ENCODE results near the gene TRPV3. TPM values are rescaled to one million over a fixed set of nuclear protein-coding genes. Genes with fewer than 3 reads are reported as not detected.

TRPV3 gene
- total RNA-seq, 1 experiment from 2014 or later = 1.4 TPM

- Histone ChIP-seq H4K20me1 (ENCODE audit: insufficient read depth) (no peaks in the 10 kb centered on the region), H3K9me3 (ENCODE audit: control insufficient read depth in 1 of 2, insufficient read depth in 1 of 2, low read depth in 1 of 2, low read length in 2 of 2) (no peaks in the 10 kb centered on the region), H3K36me3 (ENCODE audit: control insufficient read depth in 1 of 2, insufficient read depth in 2 of 2, low read length in 2 of 2) (no peaks in the 10 kb centered on the region), H3K4me2 (ENCODE audit: low read length) (no peak overlapping the region), H3K9me2 (ENCODE audit: insufficient read depth) (no peaks in the 10 kb centered on the region), H3K27ac (ENCODE audit: low read depth, low read length) (no peak overlapping the region), H3K27me3 (ENCODE audit: insufficient read depth, low read length) (no peaks in the 10 kb centered on the region), H3K4me3 (replicated peaks in 1 of 2; ENCODE audit: low read depth in 1 of 2, low read length in 2 of 2) (no peak overlapping the region), H3K79me2 (ENCODE audit: insufficient read depth, low read length) (no peaks in the 10 kb centered on the region), H3K9ac (ENCODE audit: low read length) (no peak overlapping the region), H2AFZ (ENCODE audit: low read depth, low read length, poor library complexity, severe bottlenecking) (no peak overlapping the region), H3K4me1 (ENCODE audit: control insufficient read depth in 1 of 2, insufficient read depth in 2 of 2, low read length in 2 of 2) (peaks cover 0 to 3% of the 10 kb centered on the region in 2 experiments; a peak in 1 of 4 replicates)
- intact Hi-C loops (cut with micrococcal nuclease) = no loop called here
- ChIA-PET RAD21 (ENCODE audit: low non-redundant PET in 1 of 2, low total read pairs in 2 of 2, uncharacterized antibody in 2 of 2, unreplicated experiment in 2 of 2) (no interaction called here), CTCF (interaction anchor here (0.6 kb wide), 1 partner anchor 276 kb away, joined by 3 read pairs; no protein-coding TSS in a partner anchor), POLR2A (no interaction called here)
- BruUV-seq (replicated peaks) = no TSS peak
- no peak for DNase-seq (ENCODE audit: low read depth, low spot score)
- no peak for ATAC-seq
- TF ChIP-seq ELF1 (IDR thresholded peaks at IDR 0.05; ENCODE audit: borderline replicate concordance, low read depth) = no peak
- no peak for TF ChIP-seq POLR2A (IDR thresholded peaks at IDR 0.05; ENCODE audit: borderline replicate concordance, extremely low read depth, insufficient read depth, insufficient read length)
Observed at GRCh38 chr17:3546521-3546920, 11.1 kb downstream of the TRPV3 start.

GRCh38 chr17:3545151-3545550 lies 12.5 kb downstream of the TRPV3 start:
- ATAC-seq = no peak
- Histone ChIP-seq H4K20me1 (ENCODE audit: insufficient read depth) (no peaks in the 10 kb centered on the region), H3K9ac (ENCODE audit: low read length) (no peak overlapping the region), H3K9me2 (ENCODE audit: insufficient read depth) (no peaks in the 10 kb centered on the region), H2AFZ (ENCODE audit: low read depth, low read length, poor library complexity, severe bottlenecking) (no peak overlapping the region), H3K27me3 (ENCODE audit: insufficient read depth, low read length) (no peaks in the 10 kb centered on the region), H3K4me1 (ENCODE audit: control insufficient read depth in 1 of 2, insufficient read depth in 2 of 2, low read length in 2 of 2) (no peaks in the 10 kb centered on the region), H3K4me3 (replicated peaks in 1 of 2; ENCODE audit: low read depth in 1 of 2, low read length in 2 of 2) (no peak overlapping the region), H3K27ac (ENCODE audit: low read depth, low read length) (no peak overlapping the region), H3K4me2 (ENCODE audit: low read length) (no peak overlapping the region), H3K79me2 (ENCODE audit: insufficient read depth, low read length) (no peaks in the 10 kb centered on the region), H3K9me3 (ENCODE audit: control insufficient read depth in 1 of 2, insufficient read depth in 1 of 2, low read depth in 1 of 2, low read length in 2 of 2) (no peaks in the 10 kb centered on the region), H3K36me3 (ENCODE audit: control insufficient read depth in 1 of 2, insufficient read depth in 2 of 2, low read length in 2 of 2) (no peaks in the 10 kb centered on the region)
- intact Hi-C loops (cut with micrococcal nuclease) = no loop called here
- ChIA-PET CTCF (no interaction called here), RAD21 (ENCODE audit: low non-redundant PET in 1 of 2, low total read pairs in 2 of 2, uncharacterized antibody in 2 of 2, unreplicated experiment in 2 of 2) (no interaction called here), POLR2A (interaction anchor here (0.7 kb wide), 1 partner anchor 10 kb away, joined by 3 read pairs; no protein-coding TSS in a partner anchor)
- no peak for DNase-seq (ENCODE audit: low read depth, low spot score)
- no TSS peak for BruUV-seq (replicated peaks)
- TF ChIP-seq ELF1 (IDR thresholded peaks at IDR 0.05; ENCODE audit: borderline replicate concordance, low read depth) (no peak), YY1 (IDR thresholded peaks at IDR 0.05; ENCODE audit: extremely low read depth, insufficient replicate concordance, low read depth, low read length) (no peak), MAX (IDR thresholded peaks at IDR 0.05) (no peak)

Data from HCT116 (cell line).